ENCODE measurements around the gene LRRC3.
"Not testable (repeated sequence)": the region's sequence is repeated elsewhere in the genome, so short reads cannot be mapped to it uniquely, and the experiment has no call there.

Gene LRRC3

GRCh38 chr21:44478124-44478800 is 23.0 kb downstream of the LRRC3 start:
- no peak for DNase-seq (ENCODE audit: low read depth in 2 of 2)

- no peak for DNase-seq (ENCODE audit: low read depth in 2 of 2)
Observed at GRCh38 chr21:44478801-44479167, 23.5 kb downstream of the LRRC3 start.

- DNase-seq (ENCODE audit: low read depth in 2 of 2): not testable (repeated sequence)
Observed at GRCh38 chr21:44479556-44480199, 24.4 kb downstream of the LRRC3 start.

- no peak for DNase-seq (ENCODE audit: low read depth in 2 of 2)
Observed at GRCh38 chr21:44480200-44481053, 25.1 kb downstream of the LRRC3 start.

GRCh38 chr21:44482581-44483287 is 27.4 kb downstream of the LRRC3 start:
- DNase-seq (ENCODE audit: low read depth in 2 of 2): no peak

GRCh38 chr21:44483288-44484237 is 28.3 kb downstream of the LRRC3 start:
- DNase-seq (ENCODE audit: low read depth in 2 of 2): no peak

- DNase-seq (ENCODE audit: low read depth in 2 of 2): no peak
Observed at GRCh38 chr21:44484498-44485253, 29.4 kb downstream of the LRRC3 start.

- no peak for DNase-seq (ENCODE audit: low read depth in 2 of 2)
Observed at GRCh38 chr21:44485254-44485793, 30.0 kb downstream of the LRRC3 start.

- DNase-seq (ENCODE audit: low read depth in 2 of 2): no peak
Observed at GRCh38 chr21:44485796-44486195, 30.5 kb downstream of the LRRC3 start.

- DNase-seq (ENCODE audit: low read depth in 2 of 2): no peak
Observed at GRCh38 chr21:44486302-44486701, 31.0 kb downstream of the LRRC3 start.

GRCh38 chr21:44487831-44488230 is 32.5 kb downstream of the LRRC3 start:
- no peak for DNase-seq (ENCODE audit: low read depth in 2 of 2)

- no peak for DNase-seq (ENCODE audit: low read depth in 2 of 2)
Observed at GRCh38 chr21:44489962-44490361, 34.7 kb downstream of the LRRC3 start.

- DNase-seq (ENCODE audit: low read depth in 2 of 2): no peak
Observed at GRCh38 chr21:44490405-44490804, 35.1 kb downstream of the LRRC3 start.

- DNase-seq (ENCODE audit: low read depth in 2 of 2): no peak
Observed at GRCh38 chr21:44490816-44491215, 35.5 kb downstream of the LRRC3 start.

GRCh38 chr21:44492567-44493385 is 37.5 kb downstream of the LRRC3 start:
- no peak for DNase-seq (ENCODE audit: low read depth in 2 of 2)

- no peak for DNase-seq (ENCODE audit: low read depth in 2 of 2)
Observed at GRCh38 chr21:44494418-44494817, 39.1 kb downstream of the LRRC3 start.

- no peak for DNase-seq (ENCODE audit: low read depth in 2 of 2)
Observed at GRCh38 chr21:44494956-44495355, 39.6 kb downstream of the LRRC3 start.

- DNase-seq (ENCODE audit: low read depth in 2 of 2): no peak
Observed at GRCh38 chr21:44495611-44496563, 40.6 kb downstream of the LRRC3 start.
